NCI-H2196 (cell line): Measurements from ENCODE around the gene TLE5.
"Not testable (repeated sequence)": the region's sequence is repeated elsewhere in the genome, so short reads cannot be mapped to it uniquely, and the experiment has no call there.

Experiments used
- DNase-seq: peaks from one replicate; lab custom pipeline; 2025; ENCODE audit not compliant: unreplicated experiment; lab: John Stamatoyannopoulos, UW

TLE5 gene

DNA sequence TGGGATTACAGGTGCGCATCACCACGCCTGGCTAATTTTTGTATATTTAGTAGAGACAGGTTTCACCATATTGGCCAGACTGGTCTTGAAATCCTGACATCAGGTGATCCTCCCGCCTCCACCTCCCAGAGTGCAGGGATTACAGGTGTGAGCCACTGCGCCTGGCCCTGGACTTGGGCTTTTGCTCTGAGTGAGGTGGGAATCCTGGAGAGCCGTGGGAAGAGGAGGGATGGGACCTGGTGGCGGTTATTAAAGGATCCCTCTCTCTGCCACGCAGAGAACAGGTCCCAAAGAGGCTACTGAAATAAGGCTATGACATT, 1.7 kb upstream of the TLE5 start:
- no peak for DNase-seq

DNA sequence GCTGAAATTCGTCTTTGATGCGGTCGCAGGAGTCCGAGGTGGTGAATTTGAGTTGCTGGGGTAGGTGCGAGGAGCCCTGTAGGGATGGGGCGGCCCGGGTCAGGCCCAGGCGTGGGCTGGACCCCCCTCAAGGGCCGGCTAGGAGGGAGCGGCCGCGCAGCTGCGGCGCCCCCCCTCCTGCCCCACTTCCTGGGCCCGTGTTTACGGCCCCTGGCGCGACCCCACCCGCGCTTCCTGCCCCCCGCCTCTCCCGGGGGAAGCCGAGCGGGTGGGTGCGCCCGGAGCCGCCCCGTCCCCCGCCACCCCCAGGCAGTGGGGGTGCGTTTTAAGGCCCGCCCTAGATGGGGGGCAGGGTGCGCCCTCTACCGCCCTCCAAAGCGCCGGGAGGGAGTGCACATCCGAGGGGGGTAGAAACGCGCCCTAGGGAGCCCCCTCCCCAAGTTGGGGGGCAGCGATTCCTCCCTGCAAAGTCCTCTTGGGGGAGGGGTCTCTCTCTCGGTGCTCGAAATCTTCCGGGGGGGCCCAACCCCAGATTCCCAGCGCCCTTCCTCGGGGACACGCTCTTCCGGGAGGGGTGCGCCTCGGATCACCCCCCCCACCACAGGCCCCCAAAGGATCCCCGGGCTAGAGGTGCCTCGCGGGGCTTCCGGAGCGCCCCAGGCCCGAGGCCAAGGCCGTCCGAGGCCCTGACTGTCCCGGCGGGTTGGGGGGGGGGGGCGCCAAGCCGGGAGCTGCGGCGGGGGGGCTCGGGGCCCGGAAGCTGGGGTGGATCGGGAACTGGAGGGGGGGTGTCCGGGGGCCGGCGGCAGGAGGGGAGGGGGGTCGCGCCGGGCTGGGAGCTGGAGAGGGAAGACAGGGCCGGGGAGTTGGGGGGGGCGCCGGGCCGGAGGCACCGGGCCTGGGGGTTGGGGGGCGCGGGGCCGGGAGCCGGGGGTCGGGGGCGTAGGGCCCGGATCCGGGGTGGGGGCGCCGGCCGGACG, 823 bp downstream of the TLE5 start:
- no peak for DNase-seq

DNA sequence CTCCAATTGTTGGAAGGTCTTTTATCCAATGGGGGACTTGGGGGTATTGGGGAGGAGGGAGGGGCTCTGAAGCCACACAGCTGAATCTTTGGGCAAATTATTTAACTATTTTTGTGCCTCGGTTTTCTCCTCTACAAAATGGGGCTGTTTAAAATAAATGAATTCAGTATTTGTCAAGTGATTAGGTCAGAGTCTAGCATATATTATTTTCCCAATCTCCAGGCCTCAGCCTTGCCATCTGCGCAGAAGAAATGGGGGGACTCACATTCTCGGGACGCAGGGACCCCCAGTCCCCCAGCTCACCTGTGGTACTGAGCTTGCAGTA, 1.5 kb downstream of the TLE5 start:
- no peak for DNase-seq

DNA sequence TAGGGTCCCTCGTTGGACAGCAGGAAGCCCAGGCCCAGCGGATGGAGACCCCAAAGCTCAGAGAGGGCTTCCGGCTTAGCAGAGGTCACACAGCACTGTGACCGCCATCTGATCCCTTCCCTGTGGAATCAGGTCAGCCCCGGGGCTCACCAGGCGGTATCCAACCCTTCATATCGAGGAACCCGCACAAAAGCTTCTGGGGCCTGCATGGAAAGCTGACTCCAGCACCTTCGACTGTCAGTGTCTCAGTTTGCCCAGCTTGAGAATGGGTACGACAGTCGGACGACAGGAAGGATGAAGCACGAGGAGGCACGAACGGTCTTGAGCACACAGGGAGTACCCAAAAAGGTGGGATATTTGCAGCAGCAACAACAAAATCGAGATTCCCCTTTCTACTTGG, 2.6 kb downstream of the TLE5 start:
- DNase-seq = no peak

DNA sequence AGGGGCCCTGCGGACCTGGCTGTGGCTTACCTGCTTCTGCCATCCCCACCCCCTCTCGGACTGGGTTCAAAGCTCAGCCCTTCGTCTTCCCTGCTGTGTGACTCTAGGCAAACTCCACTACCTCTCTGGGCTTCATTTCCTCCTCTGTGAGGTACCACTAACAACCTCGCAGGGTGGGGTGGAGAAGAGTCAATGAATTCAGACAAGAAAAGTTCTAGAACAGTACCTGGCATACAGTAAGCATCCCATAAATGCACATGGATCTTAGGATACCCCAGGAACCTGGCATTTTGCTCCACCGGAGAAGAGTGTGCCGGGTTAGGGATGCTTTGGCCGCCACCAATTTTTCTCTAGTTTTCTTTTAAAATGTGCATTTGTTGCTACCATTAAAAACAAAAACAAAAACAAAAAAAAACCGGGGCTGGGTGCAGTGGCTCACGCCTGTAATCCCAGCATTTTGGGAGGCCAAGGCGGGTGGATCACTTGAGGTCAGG, 3.4 kb downstream of the TLE5 start:
- DNase-seq = no peak

DNA sequence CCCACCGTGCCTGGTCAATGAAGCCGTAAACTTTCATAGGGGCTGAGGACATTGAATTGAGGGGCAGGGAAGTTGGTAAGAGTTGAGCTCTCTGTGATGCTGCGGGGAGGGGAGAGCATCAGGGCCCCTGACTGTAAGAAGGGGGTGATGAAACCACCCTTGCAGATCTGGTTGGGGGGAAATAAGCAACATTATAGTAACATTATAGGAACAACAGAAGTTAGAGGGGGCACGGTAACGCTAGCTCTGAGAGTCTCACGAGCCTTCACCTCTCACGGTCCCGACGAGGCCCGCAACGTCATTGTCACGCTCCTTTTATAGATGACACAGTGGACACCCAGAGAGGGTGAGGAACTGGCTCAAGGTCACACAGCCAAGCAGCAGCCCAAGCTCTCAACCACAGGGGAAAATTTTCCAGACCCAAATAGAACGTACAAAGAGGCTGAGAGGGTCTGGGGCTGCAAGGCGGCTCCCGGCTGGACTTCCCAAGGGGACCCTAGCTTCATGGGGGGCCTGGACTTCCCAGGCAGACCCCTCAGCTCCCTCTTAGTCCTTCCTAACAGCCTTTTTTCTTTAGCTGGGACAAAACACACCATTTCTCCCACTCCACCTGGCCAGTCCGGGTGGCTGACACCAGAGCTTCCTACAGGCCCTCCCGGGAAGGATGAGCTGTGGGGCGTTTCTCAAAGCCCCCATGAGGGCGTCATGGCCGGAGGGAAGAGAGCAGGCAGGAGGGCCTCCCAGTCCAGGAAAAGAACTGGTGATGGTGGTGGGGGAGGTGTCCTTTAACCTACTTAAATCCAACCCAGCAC, 4.1 kb downstream of the TLE5 start:
- no peak for DNase-seq

DNA sequence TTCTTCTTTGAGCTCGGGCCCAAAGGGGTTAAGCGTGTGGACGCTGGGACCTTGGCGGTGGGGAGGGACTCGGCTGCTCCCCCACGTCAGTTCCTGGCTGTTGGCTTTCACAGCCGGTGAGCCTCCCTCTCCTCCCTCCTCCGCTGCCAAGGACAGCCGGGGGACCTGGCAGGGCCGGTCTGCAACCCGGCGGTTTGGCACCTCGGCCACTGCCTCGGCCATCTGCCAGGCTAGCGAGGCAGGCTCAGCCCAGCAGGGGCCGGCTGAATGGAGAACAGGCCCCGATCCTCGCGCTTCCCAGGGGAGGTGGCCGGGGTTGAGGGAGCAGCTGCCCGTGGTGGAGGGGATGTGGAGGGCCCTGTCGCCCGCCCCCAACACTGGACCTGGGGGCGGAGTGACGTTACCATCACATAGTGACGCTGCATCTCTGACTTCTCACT, 5.0 kb downstream of the TLE5 start:
- DNase-seq = peak; percentile 96

DNA sequence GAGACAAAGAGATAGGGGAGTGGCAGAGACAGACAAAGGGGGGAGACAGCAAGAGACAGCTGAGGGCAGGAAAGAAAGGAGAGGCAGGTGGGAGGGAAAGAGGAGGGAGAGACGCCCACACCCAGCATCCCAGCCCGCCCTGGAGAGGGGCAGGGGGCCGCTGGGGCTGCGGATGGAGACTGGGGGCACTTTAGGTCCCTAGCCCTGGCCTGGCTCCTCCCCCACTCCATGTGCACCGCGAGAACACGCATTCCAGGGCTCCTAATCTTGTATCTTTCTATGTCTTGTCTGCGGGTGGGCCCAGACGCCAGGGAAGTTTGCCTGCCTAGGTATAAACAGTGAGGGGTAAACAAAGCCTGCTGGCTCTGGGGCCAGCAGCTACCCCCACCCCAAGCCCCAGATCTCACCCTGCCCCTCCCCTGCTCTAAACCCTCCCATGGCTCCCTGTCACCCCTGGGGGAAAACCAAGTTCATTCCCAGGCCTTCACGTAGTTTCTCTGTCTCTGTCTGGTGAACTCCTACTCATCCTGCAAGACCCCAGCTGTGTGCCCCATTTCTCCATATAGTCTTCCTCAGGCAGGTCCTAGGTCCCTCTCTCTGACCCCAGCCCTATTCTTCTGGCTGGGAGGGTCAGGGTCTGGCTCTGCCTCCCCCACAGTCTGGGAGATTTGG, 5.7 kb downstream of the TLE5 start:
- peak; percentile 71 for DNase-seq

DNA sequence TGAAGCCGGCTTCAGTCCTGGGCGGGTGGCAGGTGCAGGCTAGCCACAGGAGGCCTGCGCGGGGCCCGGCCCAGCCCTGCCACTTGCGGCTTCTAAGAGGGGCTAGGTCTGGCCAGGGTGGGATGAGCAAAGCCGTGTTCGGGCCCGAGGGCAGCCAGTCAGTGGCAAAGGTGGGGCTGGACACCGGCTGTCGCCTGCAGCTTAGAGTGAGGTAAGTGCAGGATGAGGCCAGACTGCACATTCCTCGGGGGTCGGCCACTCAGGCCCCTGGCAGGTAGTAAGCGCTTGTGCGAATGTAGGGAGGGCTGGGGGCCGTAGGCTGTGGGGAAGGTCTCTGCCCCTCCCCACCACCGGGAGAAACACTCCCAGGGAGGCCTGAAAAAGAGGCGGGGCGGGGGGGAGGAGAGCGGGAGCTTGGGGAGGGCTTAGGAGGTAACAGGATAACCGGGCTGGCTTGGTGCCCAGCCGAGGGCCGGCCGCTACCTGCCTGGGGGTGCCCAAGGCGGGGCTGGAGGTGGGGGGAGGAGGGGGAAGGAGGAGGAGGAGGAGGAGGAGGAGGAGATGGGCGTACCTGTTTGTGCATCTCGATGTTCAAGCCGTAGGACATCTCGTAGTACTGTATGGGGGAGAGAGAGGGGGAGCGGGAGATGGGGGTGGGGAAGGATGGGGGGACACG, 6.4 kb downstream of the TLE5 start:
- peak; percentile 94 for DNase-seq

DNA sequence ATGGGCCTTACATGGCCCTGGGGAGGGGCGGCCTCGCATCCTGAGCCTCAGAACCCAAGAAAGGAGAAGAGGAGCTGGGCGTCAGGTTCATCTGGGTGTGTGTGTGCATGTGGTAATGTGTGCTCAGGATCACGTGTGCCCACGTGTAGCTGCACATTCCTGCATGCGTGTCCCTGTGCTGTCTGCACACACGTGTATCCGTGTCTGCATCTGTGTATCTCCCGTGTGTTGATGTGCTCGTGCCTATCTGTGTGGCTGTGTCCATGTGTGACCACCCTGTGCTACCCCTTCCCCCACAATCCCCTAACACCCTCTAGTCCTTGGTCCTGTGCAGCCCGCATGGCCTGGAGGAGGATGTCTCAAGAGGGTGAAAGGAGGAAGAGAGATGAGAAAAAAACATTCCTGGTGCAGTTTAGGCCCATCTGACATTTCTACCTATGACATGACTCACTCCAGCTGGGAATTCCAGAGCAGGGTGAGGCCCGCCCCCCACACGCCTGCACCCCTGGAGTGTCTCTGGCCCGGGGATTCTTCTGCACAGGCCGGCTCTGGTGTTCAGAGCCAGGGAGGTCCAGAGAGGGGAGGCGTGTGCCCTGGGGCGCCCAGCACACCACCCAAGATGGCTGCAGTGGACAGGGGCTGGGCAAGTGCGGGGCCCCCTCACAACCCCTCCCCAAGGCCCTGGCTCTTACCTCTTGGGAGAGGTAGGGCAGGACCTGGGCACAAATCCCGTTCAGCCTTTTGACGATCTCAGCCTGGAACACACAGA, 7.1 kb downstream of the TLE5 start:
- no peak for DNase-seq

DNA sequence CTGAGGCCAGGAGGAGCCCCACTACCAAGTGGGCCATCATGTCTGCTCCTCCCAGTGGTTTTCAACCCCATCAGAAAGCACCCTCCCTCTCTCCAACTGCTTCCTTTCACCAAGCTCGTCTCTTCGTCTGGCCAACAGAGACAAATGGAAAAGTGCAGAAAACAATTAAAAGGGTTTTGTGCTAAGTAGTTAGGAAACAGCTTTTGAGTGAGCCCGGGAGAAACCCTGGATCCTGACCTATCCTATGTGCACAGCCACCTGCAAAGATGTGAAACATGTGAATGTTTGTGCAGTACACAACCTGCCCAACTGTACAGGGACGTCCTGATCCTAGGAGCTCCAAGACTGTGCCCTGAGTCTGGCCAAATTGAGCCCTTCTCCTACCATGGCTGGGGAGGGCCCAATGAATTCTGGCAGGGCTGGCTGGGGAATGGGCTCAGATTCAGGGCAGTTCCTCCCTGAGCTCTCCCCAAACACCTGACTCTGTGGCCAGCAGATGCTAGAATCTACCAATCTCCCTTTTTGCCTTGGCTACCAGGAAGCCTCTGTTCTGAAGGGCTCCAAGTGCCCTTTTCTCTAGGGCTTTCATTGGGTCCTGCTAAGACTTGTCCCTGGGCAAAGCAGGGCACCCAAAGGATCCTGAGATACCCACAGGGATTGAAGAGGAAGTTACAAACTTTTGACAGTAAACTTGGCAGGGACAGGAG, 7.9 kb downstream of the TLE5 start:
- DNase-seq = no peak

DNA sequence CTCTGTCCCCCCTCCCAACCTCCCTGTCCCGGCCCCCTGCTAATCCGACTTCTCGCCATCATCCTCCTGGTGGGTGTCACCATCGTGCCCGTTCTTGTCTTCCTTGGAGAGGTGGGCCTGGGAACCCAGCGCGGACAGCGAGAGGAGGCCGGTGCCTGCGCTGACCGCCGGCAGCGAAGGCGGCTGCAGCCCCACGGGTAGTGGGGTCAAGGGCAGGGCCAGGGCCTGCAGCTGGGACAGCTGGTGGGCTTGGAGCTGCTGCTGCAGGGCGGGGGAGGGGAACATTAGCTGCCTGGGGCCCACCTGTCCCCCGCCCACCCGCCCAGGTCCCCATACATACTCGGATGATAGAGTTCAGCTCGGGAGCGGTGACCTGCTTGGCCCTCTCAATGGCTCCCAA, 8.5 kb downstream of the TLE5 start:
- DNase-seq = no peak

DNA sequence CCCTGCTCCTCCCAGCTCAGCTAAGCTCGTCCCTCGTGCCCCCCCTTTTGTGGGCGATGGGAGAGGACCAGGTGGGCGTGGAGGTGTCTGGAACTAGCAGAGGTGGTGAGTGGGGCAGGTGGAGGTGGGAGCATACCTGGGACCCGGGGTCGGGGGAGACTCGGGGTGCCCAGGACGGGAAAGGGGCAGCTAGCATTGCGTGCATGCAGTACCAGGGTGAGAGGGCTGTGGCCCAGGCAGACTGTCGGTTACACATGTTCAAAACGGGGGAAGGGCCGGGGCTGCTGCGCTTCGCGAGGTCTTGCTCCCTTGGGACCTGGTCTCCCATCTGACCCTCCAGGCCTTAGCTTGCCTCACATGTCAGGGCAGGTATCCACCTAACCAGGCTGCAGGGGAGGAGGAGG, 9.1 kb downstream of the TLE5 start:
- DNase-seq = no peak

DNA sequence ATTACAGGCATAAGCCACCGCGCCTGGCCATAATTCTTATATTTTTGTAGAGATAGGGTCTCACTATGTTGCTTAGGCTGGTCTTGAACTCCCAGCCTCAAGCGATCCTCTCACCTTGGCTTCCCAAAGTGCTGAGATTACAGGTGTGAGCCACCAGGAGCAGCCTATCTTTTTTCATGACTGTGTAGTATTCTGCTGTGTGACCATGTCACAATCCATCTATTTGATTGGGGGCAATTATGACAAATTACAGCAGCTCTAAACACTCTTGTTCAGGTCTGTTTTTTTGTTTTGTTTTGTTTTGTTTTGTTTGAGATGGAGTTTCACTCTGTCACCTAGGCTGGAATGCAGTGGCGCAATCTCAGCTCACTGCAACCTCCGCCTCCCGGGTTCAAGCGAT, 12.3 kb downstream of the TLE5 start:
- not testable (repeated sequence) for DNase-seq

DNA sequence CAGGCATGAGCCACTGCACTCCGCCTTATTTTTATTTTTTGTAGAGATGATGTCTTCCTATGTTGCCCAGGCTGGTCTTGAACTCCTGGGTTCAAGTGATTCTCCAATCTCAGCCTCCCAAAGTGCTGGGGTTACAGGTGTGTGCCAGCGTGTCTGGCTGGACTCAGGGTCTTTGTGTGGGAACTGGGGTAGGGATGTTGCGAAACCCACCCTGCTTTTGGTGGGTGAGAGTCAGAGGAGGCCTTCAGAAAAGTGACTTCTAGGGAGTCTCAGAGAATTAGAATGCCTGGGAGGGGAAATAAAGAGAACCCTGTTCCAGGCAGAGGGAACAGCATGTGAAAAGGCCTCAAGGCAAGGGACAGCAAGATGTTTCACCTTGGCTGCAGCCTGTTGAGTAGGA, 13.2 kb downstream of the TLE5 start:
- DNase-seq = no peak

DNA sequence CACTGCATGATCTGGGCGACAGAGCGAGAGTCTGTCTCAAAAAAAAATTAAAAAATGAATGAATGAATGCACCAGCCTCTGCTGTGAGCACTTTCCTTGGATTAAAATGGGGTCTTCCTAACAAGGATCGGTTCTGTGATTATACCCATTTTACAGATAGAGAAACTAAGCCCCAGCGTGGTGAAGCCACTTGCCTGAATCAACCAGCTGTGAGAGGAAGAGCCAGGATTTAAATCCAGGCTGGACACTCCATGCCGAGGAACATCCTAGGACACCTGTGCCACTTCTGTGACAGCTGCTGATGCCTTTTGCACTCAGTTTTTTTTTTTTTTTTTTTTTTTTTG, 14.1 kb downstream of the TLE5 start:
- DNase-seq = no peak

DNA sequence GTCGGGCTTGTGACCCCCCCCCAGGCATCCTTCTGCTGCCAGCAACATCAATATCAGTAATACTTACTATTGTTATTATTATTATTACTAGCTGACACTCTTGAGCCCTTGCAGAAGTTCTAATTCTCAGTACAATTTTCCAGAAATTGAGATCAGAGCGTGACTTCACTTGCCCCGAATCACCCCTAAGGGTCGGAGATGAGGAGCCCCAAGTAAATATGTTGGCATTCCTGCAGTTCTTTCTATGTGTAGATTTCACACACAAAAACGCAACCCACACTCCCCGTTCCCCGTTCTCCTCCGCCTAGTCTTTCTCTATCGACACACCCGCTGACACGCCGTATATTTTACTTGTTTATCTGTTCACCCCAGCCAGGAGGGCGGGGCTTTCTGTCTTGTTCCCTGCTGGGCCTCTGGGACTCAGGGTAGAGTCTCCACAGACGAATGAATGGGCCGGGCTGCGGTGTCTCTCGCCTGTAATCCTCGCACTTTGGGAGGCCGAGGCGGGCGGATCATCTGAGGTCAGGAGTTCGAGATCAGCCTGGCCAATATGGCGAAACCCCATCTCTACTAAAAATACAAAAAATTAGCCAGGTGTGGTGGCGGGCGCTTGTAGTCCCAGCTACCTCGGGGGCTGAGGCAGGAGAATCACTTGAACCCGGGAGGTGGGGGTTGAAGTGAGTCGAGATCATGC, 14.7 kb downstream of the TLE5 start:
- peak; percentile 81 for DNase-seq

DNA sequence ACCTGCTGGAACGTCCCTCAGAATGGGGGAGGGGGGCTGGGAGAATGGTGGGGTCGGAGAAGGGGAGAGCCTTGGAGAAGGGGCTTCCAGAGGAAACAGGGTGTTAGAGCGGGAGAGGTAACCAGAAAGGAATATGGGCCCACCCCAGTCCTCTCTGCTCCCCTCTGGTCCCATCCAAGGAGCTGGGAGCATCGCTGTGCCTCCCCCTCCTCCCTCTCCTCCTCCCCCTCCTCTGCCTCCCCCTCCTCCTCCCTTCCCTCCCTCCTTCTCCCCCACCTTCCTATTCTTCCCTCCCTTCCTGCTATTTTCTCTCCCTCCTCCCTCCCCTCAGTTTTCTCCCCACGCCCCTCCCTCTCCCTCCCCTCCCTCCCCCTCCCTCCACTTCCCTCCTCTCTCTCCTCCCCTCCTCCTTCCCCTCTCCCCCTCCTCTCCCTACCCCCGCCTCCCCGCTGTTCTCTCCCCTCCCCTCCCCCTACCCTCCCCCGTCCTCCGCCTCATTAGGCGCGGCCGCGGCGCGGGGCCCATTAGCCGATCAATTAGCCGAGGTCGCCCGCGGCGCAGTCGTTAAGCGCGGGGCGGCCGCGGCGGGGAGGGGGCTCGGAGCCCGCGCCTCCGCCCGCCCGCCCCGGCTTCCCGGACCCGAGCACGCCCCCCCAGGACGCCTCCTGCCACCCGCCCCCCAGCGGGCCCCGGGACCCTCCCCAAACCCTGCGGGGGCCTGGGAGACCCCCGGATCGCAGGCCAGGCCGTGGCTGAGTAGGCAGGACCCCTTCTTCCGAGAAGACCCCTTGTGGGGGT, 15.4 kb downstream of the TLE5 start:
- peak; percentile 52 for DNase-seq
